ENCODE measurements around the gene DYNLT5. TPM values are rescaled to one million over a fixed set of nuclear protein-coding genes. Genes with fewer than 3 reads are reported as not detected.
A peak's percentile ranks its signal among the peaks of the same experiment; 100 is the strongest.
"Not testable (repeated sequence)": the region's sequence is repeated elsewhere in the genome, so short reads cannot be mapped to it uniquely, and the experiment has no call there.

DYNLT5 gene, protein sequence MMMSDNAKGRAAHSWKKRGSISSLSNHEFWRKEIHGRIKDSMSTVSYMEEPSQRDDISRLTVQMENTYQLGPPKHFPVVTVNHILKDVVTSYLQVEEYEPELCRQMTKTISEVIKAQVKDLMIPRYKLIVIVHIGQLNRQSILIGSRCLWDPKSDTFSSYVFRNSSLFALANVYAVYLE
- polyA plus RNA-seq (2013, experiment 1 of 2): 0.30 TPM
- 0.25 TPM for polyA plus RNA-seq (2013, experiment 2 of 2)

DNA sequence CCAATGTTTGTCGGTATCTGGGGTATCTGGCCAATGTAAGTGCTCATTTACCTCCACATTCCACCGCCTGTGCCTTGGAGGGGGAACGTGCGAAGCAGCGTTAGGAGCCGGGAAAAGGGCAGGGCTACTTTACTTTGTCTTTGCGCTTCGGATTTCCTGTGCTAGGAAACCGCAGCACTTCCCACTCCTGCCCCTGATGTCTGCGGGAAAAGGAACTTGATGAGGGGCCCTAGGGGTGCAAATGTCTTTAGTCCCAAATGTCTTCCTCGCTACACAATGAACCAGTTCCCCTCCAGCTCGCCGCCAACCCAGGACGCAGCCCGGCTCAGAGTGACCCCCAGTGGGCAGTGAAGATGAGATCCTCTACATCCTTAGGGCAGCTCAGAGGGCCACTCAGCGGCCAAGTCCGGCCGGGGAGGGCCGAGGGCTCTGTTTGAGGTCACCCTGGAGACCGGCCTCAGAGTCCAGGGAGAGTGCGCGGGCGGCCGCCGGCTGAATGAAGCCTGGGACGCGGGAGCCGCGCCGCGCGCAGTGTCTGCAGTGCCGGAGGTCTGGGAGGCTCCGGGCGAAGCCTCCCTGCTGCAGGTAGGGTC, at the start of gene DYNLT5:
Gene DYNLT5 (plus strand): TSS at position 460 of the 593 bp plus-strand sequence. CDS start 2,200 bp downstream, outside the sequence.
- H3K4me3 ChIP-seq (ENCODE audit: low read length): peak within 1 kb of the TSS; percentile 64
- peaks cover 5% of the 10 kb centered on the region; the same call in 1 of the 2 replicates for H3K4me1 ChIP-seq (ENCODE audit: insufficient read depth, low read length)
- peak within 1 kb of the TSS; percentile 60 for H3K9ac ChIP-seq (ENCODE audit: low read depth, low read length)

DNA sequence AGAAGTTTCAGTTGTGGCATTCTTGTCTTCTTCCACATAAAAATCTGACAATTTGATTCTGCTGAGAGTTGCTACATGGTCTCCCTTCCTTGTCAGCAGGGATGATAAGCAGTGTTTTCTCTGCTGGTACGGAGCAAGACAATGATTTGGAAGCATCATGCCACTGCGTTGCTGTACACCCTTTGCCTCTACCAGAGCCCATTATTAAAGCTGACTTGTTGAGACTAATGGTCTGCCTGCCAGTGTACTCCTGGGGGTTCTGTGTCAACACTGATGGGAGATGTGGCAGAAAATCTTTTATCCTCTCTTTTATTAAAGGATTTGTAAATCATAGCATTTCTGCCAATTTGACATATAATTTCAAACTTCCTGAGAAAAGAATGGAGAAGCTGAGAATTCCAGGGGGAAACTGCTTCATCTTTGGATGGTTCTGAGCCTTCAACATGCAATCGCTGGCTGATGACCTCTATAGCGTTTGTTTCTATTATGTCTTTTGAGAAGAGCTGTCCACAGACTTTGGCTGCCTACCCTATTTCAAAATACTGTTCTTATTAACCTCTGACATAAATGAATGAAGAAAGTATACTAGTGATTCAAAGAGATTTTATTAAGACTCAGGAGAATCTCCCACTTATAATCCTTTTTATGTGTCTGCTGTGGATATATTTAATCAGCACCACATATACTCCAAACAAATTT, 47.9 kb upstream of the DYNLT5 start:
- Histone ChIP-seq H3K9me3 (ENCODE audit: insufficient read depth, low read depth, low read length) (no peaks in the 10 kb centered on the region), H3K36me3 (ENCODE audit: insufficient read depth, low read length) (no peaks in the 10 kb centered on the region), H3K27me3 (ENCODE audit: insufficient read depth, low read length) (no peaks in the 10 kb centered on the region), H3K9ac (ENCODE audit: low read depth, low read length) (no peak overlapping the region), H3K4me1 (ENCODE audit: insufficient read depth, low read length) (no peaks in the 10 kb centered on the region), H3K4me3 (ENCODE audit: low read length) (no peak overlapping the region), H3K27ac (ENCODE audit: low read depth, low read length) (no peak overlapping the region)
- 97% methylated on average over 4 of the region's 4 CpGs for WGBS

More for the DNA sequence above, at the start of gene DYNLT5:
- H3K27ac ChIP-seq (ENCODE audit: low read depth, low read length): no peak within 1 kb of the TSS
- H3K27me3 ChIP-seq (ENCODE audit: insufficient read depth, low read length): peaks cover 31% of the 10 kb centered on the region
- H3K9me3 ChIP-seq (ENCODE audit: insufficient read depth, low read depth, low read length): no peaks in the 10 kb centered on the region
- no peaks in the 10 kb centered on the region for H3K36me3 ChIP-seq (ENCODE audit: insufficient read depth, low read length)
- WGBS: 3% methylated on average over 35 of the region's 35 CpGs

DNA sequence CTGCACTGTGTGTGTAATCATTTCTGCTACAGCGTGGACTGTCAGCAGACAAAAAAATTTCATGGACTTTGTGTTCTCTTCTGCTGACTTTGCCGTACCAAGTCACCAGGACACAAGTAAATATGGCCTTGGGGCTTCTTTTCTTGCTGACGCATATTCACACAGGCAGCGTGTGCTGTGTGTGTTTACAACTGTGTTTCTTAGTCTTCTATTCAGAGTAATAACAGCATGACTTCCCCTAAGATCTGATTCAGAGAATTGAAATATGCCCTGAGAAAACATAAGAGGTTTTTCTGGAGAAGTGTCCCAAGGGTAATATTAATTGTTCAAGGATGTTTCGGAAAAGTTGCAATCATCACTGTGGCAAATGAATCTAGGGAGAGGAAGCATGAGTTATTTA, 47.1 kb upstream of the DYNLT5 start:
- 92% methylated on average over 3 of the region's 5 CpGs for WGBS
- Histone ChIP-seq H3K4me3 (ENCODE audit: low read length) (no peak overlapping the region), H3K27ac (ENCODE audit: low read depth, low read length) (no peak overlapping the region)

DNA sequence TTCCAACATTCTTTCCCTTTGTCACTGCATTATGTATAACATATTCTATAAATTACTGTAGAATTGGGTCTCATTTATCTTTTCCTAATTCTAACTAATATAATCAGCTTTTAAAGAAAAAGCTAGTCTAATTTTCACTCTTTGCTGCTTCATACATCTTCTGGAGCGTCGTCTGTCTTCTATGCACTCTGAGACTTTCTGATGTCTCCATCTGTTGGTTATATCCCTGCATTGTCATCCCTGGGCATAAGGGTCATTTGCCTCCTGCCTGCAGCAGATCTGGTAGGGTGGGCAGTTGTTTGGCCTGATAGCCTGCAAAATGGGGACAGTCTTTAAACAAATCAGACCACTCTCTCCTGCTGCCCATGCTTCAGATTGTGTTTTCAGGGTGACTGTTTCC, 40.8 kb upstream of the DYNLT5 start:
- Histone ChIP-seq H3K4me3 (ENCODE audit: low read length) (no peak overlapping the region), H3K4me1 (ENCODE audit: insufficient read depth, low read length) (peaks cover 11% of the 10 kb centered on the region; the same call in 1 of the 2 replicates), H3K27me3 (ENCODE audit: insufficient read depth, low read length) (no peaks in the 10 kb centered on the region), H3K27ac (ENCODE audit: low read depth, low read length) (no peak overlapping the region), H3K9me3 (ENCODE audit: insufficient read depth, low read depth, low read length) (no peaks in the 10 kb centered on the region), H3K9ac (ENCODE audit: low read depth, low read length) (no peak overlapping the region), H3K36me3 (ENCODE audit: insufficient read depth, low read length) (no peaks in the 10 kb centered on the region)
- 38% methylated on average over 2 of the region's 2 CpGs for WGBS

More for the DNA sequence above, 47.1 kb upstream of the DYNLT5 start:
- Histone ChIP-seq H3K9me3 (ENCODE audit: insufficient read depth, low read depth, low read length) (no peaks in the 10 kb centered on the region), H3K36me3 (ENCODE audit: insufficient read depth, low read length) (no peaks in the 10 kb centered on the region), H3K4me1 (ENCODE audit: insufficient read depth, low read length) (no peaks in the 10 kb centered on the region), H3K9ac (ENCODE audit: low read depth, low read length) (no peak overlapping the region), H3K27me3 (ENCODE audit: insufficient read depth, low read length) (no peaks in the 10 kb centered on the region)

DNA sequence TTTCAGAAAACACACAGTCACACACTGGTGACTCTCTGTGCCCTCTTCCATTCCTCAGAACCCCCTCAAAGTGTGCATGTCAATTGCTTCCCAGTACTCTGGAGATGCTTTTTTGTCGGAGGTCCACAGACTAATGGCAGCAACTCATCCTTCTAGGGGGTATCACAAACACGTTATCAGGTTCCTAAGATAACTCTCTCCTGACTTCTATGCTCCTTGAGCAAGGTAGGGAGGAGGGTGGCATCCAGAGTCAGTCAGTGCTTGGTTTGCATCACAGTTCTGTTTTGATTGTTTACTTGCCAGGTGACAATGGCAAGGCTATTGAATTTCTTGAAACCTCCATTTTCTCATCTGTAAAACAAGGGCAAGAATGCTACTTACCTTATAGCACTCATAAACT, 39.4 kb upstream of the DYNLT5 start:
- Histone ChIP-seq H3K4me1 (ENCODE audit: insufficient read depth, low read length) (peaks cover 11% of the 10 kb centered on the region; the same call in 1 of the 2 replicates), H3K4me3 (ENCODE audit: low read length) (no peak overlapping the region), H3K9me3 (ENCODE audit: insufficient read depth, low read depth, low read length) (no peaks in the 10 kb centered on the region), H3K27ac (ENCODE audit: low read depth, low read length) (no peak overlapping the region), H3K36me3 (ENCODE audit: insufficient read depth, low read length) (no peaks in the 10 kb centered on the region), H3K27me3 (ENCODE audit: insufficient read depth, low read length) (no peaks in the 10 kb centered on the region), H3K9ac (ENCODE audit: low read depth, low read length) (no peak overlapping the region)
- WGBS: 46% methylated on average over 2 of the region's 2 CpGs

DNA sequence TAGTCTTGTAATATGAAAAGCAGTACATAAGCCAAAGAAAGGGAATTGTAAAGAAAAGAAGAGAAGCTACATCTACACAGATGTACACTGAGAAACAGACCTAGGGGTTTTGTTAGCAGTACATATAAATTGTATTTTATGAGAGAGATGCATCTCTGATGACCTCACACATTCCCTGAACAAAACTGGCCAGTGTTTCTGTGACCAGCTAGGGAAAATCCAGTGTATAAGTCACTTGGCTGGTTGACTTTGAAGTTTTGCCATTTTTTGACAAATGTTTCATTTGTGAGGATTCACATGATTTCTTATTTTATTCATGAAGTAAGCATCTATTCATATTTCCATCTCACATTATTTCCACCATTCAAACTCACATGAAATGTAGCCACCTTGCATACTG, 28.3 kb upstream of the DYNLT5 start:
- Histone ChIP-seq H3K27ac (ENCODE audit: low read depth, low read length) (no peak overlapping the region), H3K9me3 (ENCODE audit: insufficient read depth, low read depth, low read length) (no peaks in the 10 kb centered on the region), H3K9ac (ENCODE audit: low read depth, low read length) (no peak overlapping the region), H3K4me1 (ENCODE audit: insufficient read depth, low read length) (no peaks in the 10 kb centered on the region), H3K36me3 (ENCODE audit: insufficient read depth, low read length) (no peaks in the 10 kb centered on the region), H3K27me3 (ENCODE audit: insufficient read depth, low read length) (no peaks in the 10 kb centered on the region), H3K4me3 (ENCODE audit: low read length) (no peak overlapping the region)

DNA sequence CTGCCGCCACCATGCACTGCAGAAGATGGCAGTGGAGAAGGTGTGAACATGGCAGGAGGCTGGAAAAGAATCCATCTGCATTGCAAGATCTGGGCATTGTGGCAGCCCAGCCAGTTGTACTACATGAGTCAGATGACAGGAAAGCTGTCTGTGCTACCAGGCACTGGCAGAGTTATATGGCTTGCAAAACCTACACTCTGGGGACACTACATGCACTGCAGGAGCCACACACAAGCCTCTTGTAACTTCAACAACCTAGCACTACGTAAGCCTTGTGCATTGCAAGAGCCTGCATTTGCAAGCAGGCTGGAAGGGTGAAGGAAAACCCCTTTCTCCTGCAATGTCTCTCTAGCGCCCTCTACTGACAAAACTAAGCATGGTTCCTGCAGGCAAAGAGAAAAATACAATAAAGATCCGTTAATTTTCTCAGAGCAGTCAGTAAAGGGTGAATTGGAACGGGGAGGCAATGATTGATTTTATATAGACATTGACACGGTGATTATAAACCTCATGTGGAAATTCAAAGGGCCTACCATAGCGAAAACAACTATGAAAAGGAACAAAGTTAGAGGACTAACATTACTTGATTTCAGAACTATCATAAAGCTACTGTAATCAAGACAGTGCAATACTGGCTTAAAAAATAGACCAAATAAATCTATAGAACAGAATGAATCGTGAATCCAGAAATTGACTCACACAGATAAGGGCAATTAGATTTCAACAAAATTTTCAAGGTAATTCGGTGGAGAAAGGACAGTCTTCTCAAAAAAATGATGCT, 26.2 kb upstream of the DYNLT5 start:
- WGBS: 35% methylated on average over 9 of the region's 9 CpGs

DNA sequence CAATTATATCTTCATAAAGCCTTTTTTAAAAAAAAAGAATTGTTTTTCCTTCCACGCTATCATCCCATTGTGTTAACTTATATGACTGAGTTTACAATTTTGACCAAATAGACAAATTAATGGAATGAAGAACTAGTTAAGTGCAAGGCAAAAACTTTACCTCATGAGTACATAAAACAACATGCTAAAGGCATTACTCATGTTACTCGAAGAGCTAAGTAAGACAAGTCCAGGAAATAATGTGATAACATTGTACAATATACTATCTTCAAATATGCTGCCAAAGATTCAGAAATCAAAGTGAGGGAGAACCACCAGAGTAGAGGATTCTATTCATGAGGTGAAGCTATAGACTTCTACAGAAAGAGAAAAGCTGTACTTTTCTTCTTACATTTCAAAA, 24.2 kb upstream of the DYNLT5 start:
- Histone ChIP-seq H3K36me3 (ENCODE audit: insufficient read depth, low read length) (no peaks in the 10 kb centered on the region), H3K27me3 (ENCODE audit: insufficient read depth, low read length) (no peaks in the 10 kb centered on the region), H3K4me3 (ENCODE audit: low read length) (no peak overlapping the region), H3K4me1 (ENCODE audit: insufficient read depth, low read length) (no peaks in the 10 kb centered on the region; the same call in 1 of the 2 replicates), H3K9ac (ENCODE audit: low read depth, low read length) (no peak overlapping the region), H3K9me3 (ENCODE audit: insufficient read depth, low read depth, low read length) (no peaks in the 10 kb centered on the region), H3K27ac (ENCODE audit: low read depth, low read length) (no peak overlapping the region)
- WGBS: no CpG with 5 or more reads among the region's 2 CpGs

More for the DNA sequence above, 26.2 kb upstream of the DYNLT5 start:
- Histone ChIP-seq H3K9me3 (ENCODE audit: insufficient read depth, low read depth, low read length) (no peaks in the 10 kb centered on the region), H3K4me3 (ENCODE audit: low read length) (no peak overlapping the region), H3K36me3 (ENCODE audit: insufficient read depth, low read length) (no peaks in the 10 kb centered on the region), H3K27ac (ENCODE audit: low read depth, low read length) (no peak overlapping the region), H3K4me1 (ENCODE audit: insufficient read depth, low read length) (no peaks in the 10 kb centered on the region; the same call in 1 of the 2 replicates), H3K27me3 (ENCODE audit: insufficient read depth, low read length) (no peaks in the 10 kb centered on the region), H3K9ac (ENCODE audit: low read depth, low read length) (no peak overlapping the region)

DNA sequence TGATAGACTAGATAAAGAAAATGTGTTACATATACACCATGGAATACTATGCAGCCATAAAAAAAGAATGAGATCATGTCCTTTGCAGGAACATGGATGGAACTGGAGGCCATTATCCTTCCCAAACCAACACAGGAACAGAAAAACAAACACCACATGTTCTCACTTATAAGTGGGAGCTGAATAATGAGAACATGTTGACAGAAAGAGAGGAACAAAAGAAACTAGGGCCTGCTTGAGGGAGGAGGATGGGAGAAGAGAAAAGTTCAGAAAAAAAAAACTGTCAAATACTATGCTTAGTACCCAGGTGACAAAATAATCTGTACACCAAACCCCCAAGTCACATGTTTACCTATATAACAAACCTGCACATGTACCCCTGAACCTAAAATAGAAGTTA, 23.5 kb upstream of the DYNLT5 start:
- H3K9me3 ChIP-seq (ENCODE audit: insufficient read depth, low read depth, low read length); H3K9ac ChIP-seq (ENCODE audit: low read depth, low read length); H3K27ac ChIP-seq (ENCODE audit: low read depth, low read length); H3K4me1 ChIP-seq (ENCODE audit: insufficient read depth, low read length); H3K4me3 ChIP-seq (ENCODE audit: low read length); H3K36me3 ChIP-seq (ENCODE audit: insufficient read depth, low read length); H3K27me3 ChIP-seq (ENCODE audit: insufficient read depth, low read length): not testable (repeated sequence)

DNA sequence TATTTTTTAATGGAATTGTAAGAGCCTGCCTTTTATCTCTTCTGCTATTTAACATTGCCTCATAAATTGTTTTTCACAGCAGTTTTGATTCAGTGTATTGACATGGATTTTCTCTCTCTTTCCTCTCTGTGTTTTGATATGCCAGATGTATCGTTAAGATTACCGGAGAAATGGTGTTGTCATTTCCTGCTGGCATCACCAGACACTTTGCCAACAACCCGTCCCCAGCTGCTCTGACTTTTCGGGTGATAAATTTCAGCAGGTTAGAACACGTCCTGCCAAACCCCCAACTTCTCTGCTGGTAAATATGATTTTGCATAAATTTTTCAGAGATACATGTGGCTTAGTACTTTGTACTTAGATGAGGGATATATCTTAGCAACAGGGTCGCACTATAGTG, 23.1 kb upstream of the DYNLT5 start:
- H3K9ac ChIP-seq (ENCODE audit: low read depth, low read length): no peak overlapping the region
- no peak overlapping the region for H3K4me3 ChIP-seq (ENCODE audit: low read length)
- WGBS: 96% methylated on average over 5 of the region's 6 CpGs
- no peak overlapping the region for H3K27ac ChIP-seq (ENCODE audit: low read depth, low read length)
- no peaks in the 10 kb centered on the region for H3K27me3 ChIP-seq (ENCODE audit: insufficient read depth, low read length)
- H3K4me1 ChIP-seq (ENCODE audit: insufficient read depth, low read length): no peaks in the 10 kb centered on the region; the same call in 1 of the 2 replicates
- H3K36me3 ChIP-seq (ENCODE audit: insufficient read depth, low read length): no peaks in the 10 kb centered on the region
- no peaks in the 10 kb centered on the region for H3K9me3 ChIP-seq (ENCODE audit: insufficient read depth, low read depth, low read length)

DNA sequence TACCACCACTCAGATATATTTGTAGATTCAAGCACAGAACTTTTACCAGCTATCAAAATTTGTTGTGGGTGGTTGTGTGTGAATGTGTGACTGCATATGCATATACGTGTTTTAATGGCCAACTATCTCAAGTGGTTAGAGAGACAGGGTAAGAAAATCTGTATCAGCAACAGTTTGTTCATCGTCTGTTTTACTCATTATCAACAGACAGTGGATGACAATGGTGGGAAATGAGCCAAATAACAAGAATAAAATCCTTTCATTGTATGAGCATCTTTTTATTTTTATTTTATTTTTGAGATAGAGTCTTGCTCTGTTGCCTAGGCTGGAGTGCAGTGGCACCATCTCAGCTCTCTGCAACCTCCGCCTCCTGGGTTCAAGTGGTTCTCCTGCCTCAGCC, 22.7 kb upstream of the DYNLT5 start:
- 98% methylated on average over 3 of the region's 3 CpGs for WGBS
- Histone ChIP-seq H3K4me1 (ENCODE audit: insufficient read depth, low read length) (no peaks in the 10 kb centered on the region; the same call in 1 of the 2 replicates), H3K4me3 (ENCODE audit: low read length) (no peak overlapping the region)

More for the DNA sequence above, 22.7 kb upstream of the DYNLT5 start:
- Histone ChIP-seq H3K36me3 (ENCODE audit: insufficient read depth, low read length) (no peaks in the 10 kb centered on the region), H3K9me3 (ENCODE audit: insufficient read depth, low read depth, low read length) (no peaks in the 10 kb centered on the region), H3K9ac (ENCODE audit: low read depth, low read length) (no peak overlapping the region), H3K27ac (ENCODE audit: low read depth, low read length) (no peak overlapping the region), H3K27me3 (ENCODE audit: insufficient read depth, low read length) (no peaks in the 10 kb centered on the region)
